Endothelial cell of umbilical vein (primary cell): ENCODE measurements around the gene PPP2R2C. TPM values are rescaled to one million over a fixed set of nuclear protein-coding genes. Genes with fewer than 3 reads are reported as not detected.

Experiments used
- BruUV-seq: library from RNA; stranded (reverse); fragments of 400-500 nt; replicated peaks from 2 replicates; lab custom pipeline; 2021; lab: Mats Ljungman, UMichigan
- CTCF ChIA-PET: fragments of 300-600, 350-600 bp; sonication (Branson Sonifier 250); formaldehyde crosslinking; loops from one replicate; lab custom pipeline; 2021; ENCODE audit warnings: antibody characterized with exemption, inconsistent platforms; lab: Charles Lee
- POLR2A ChIA-PET: fragments of 300-600, 350-600 bp; sonication (Branson Sonifier 250); formaldehyde crosslinking; loops from one replicate; lab custom pipeline; 2021; ENCODE audit warnings: antibody characterized with exemption, inconsistent platforms; lab: Charles Lee
- DNase-seq: peaks from one replicate; pipeline ENCODE4 v3.0.0-alpha.2; 2011; ENCODE audit warnings: low read depth, low spot score
- FAIRE-seq: peaks from 2 replicates; lab custom pipeline; 2011; peaks lifted over from hg19 to GRCh38; lab: Jason Lieb, UNC
- H2AFZ ChIP-seq: 2 replicates; pipeline ENCODE4 v1.6.0; 2012; ENCODE audit warnings: low read depth, low read length, control low read depth, inconsistent platforms
- H3K27ac ChIP-seq: 2 replicates; pipeline ENCODE4 v1.5.1; 2011; ENCODE audit warnings: low read depth, mild to moderate bottlenecking, control low read depth, low read length, moderate library complexity; ENCODE audit not compliant: insufficient read depth
- H3K27me3 ChIP-seq, 2 experiments: 2 replicates each; pipeline versions ENCODE4 v1.6.0 to v1.6.1; 2011; ENCODE audit warnings: low read length in 2 of 2, mixed read lengths in 1 of 2; ENCODE audit not compliant: control insufficient read depth in 2 of 2, insufficient read depth in 2 of 2
- H3K36me3 ChIP-seq, 2 experiments: 2 replicates in 1 of 2; 3 replicates in 1 of 2; pipeline ENCODE4 v1.5.1; 2011; ENCODE audit warnings: low read length in 2 of 2, mild to moderate bottlenecking in 1 of 2, moderate library complexity in 1 of 2; ENCODE audit not compliant: control insufficient read depth in 2 of 2, insufficient read depth in 2 of 2; ENCODE audit errors: extremely low read depth in 1 of 2
- H3K4me1 ChIP-seq: 3 replicates; pipeline ENCODE4 v1.5.1; 2011; ENCODE audit warnings: mild to moderate bottlenecking, low read length; ENCODE audit not compliant: control insufficient read depth, insufficient read depth; ENCODE audit errors: extremely low read depth
- H3K4me2 ChIP-seq: 2 replicates; pipeline ENCODE4 v1.6.1; 2011; ENCODE audit warnings: low read length, control low read depth, mixed read lengths; ENCODE audit not compliant: insufficient read depth
- H3K4me3 ChIP-seq, 3 experiments: fragments of 200-600 bp in 1 of 3; sonication (generic), shearing (Covaris generic) in 1 of 3; replicated peaks in 1 of 3; 2 replicates each; pipeline ENCODE4 v1.5.1; 2011 to 2016; ENCODE audit warnings: control low read depth in 3 of 3, low read length in 3 of 3, mild to moderate bottlenecking in 2 of 3, inconsistent platforms in 1 of 3, low read depth in 1 of 3, moderate library complexity in 1 of 3; ENCODE audit not compliant: insufficient read depth in 1 of 3
- H3K79me2 ChIP-seq: 2 replicates; pipeline ENCODE4 v1.6.0; 2012; ENCODE audit warnings: low read length, inconsistent platforms; ENCODE audit not compliant: control insufficient read depth, insufficient read depth
- H3K9ac ChIP-seq: replicated peaks from 2 replicates; pipeline ENCODE3; 2011; ENCODE audit warnings: low read length, control low read depth; ENCODE audit not compliant: insufficient read depth; ENCODE audit errors: extremely low read depth
- H3K9me1 ChIP-seq: replicated peaks from 3 replicates; pipeline ENCODE4 v1.6.0; 2011; ENCODE audit warnings: mild to moderate bottlenecking, low read length; ENCODE audit not compliant: control insufficient read depth, insufficient read depth; ENCODE audit errors: extremely low read depth
- H3K9me3 ChIP-seq: replicated peaks from 2 replicates; pipeline ENCODE4 v1.5.1; 2012; ENCODE audit warnings: low read length, inconsistent platforms; ENCODE audit not compliant: control insufficient read depth, insufficient read depth
- H4K20me1 ChIP-seq: replicated peaks from 2 replicates; pipeline ENCODE3; 2011; ENCODE audit warnings: mild to moderate bottlenecking, low read length; ENCODE audit not compliant: control insufficient read depth, insufficient read depth; ENCODE audit errors: extremely low read depth
- EZH2 ChIP-seq: IDR thresholded peaks from 2 replicates; pipeline ENCODE4 v1.6.1; 2012; ENCODE audit warnings: borderline replicate concordance, low read depth, mild to moderate bottlenecking, moderate library complexity, low read length, inconsistent platforms; ENCODE audit not compliant: severe bottlenecking
- FOS ChIP-seq: IDR thresholded peaks from 2 replicates; pipeline ENCODE4 v1.6.1; 2011; ENCODE audit warnings: mild to moderate bottlenecking, low read length, moderate library complexity, borderline replicate concordance; ENCODE audit not compliant: insufficient read depth
- GATA2 ChIP-seq: IDR thresholded peaks from 2 replicates; pipeline ENCODE4 v1.7.0; 2011; ENCODE audit warnings: low read depth, mild to moderate bottlenecking, moderate library complexity, mixed read lengths, low read length; ENCODE audit not compliant: insufficient read length, insufficient read depth
- JUN ChIP-seq: IDR thresholded peaks from 2 replicates; pipeline ENCODE4 v1.6.1; 2011; ENCODE audit warnings: borderline replicate concordance, low read depth; ENCODE audit not compliant: insufficient read length, insufficient read depth
- MAX ChIP-seq: IDR thresholded peaks from 2 replicates; pipeline ENCODE4 v1.6.1; 2011; ENCODE audit not compliant: insufficient read depth, insufficient read length
- MYC ChIP-seq: IDR thresholded peaks from one replicate; pipeline ENCODE4 v1.6.1; 2011; ENCODE audit warnings: mild to moderate bottlenecking, low read depth, low read length
- POLR2A ChIP-seq: IDR thresholded peaks from 2 replicates; pipeline ENCODE4 v1.6.1; 2012; ENCODE audit warnings: low read depth, mild to moderate bottlenecking, control low read depth, low read length
- POLR2AphosphoS5 ChIP-seq: IDR thresholded peaks from 2 replicates; pipeline ENCODE4 v1.6.1; 2012; ENCODE audit warnings: low read depth, mild to moderate bottlenecking, control low read depth, low read length, moderate library complexity; ENCODE audit not compliant: insufficient read depth
- dilution Hi-C: fragments of 300-500 bp; cut with MboI; formaldehyde crosslinking; loops from one replicate; pipeline ENCODE4 v1.15.0; 2019; ENCODE audit warnings: low sequenced_read_pairs; ENCODE audit not compliant: extremely low pct_ligation_motif_present
- intact Hi-C: fragments of 100-400 bp; cut with micrococcal nuclease; formaldehyde crosslinking; loops from one replicate; pipeline ENCODE4 v1.10.0; 2022
- polyA plus RNA-seq, 4 experiments: library from polyadenylated mRNA; depleted of rRNA in 3 of 4; stranded (reverse) in 3 of 4; unstranded in 1 of 4; fragments of >200 nt; gene quantifications; 2 replicates each; pipeline versions ENCODE4 v1.2.1 to v1.2.3, GENCODE V29; 2011 to 2012; ENCODE audit warnings: missing spikeins in 1 of 4
- total RNA-seq: library from RNA; stranded (reverse); gene quantifications from 2 replicates; pipeline ENCODE4 v1.2.3, GENCODE V29; 2021
- TF ChIP-seq, protein P1 (sequence below), 2 donors: IDR thresholded peaks; 1 replicate in 1 of 2; 2 replicates in 1 of 2; pipeline ENCODE4 v1.5.1; 2011; ENCODE audit warnings: low read length in 2 of 2, mild to moderate bottlenecking in 2 of 2, moderate library complexity in 2 of 2, control low read depth in 1 of 2, inconsistent platforms in 1 of 2, low read depth in 1 of 2; ENCODE audit not compliant: insufficient read depth in 1 of 2; ENCODE audit errors: extremely low read depth in 1 of 2

PPP2R2C gene
- total and polyA plus RNA-seq, 2 donors (not counting 3 experiments of a cell fraction or from before 2014, with no cell fraction given) = 0.03 to 0.09 TPM

- Histone ChIP-seq H3K9me1 (no peaks in the 10 kb centered on the region), H3K9ac (no peak overlapping the region), H4K20me1 (no peaks in the 10 kb centered on the region), H3K4me2 (no peak overlapping the region), H3K36me3 (no peaks in the 10 kb centered on the region), H3K9me3 (no peaks in the 10 kb centered on the region), H3K4me3 (no peak overlapping the region), H2AFZ (no peak overlapping the region), H3K27ac (no peak overlapping the region), H3K27me3 (peaks cover 0 to 2% of the 10 kb centered on the region in 2 experiments), H3K4me1 (no peaks in the 10 kb centered on the region), H3K79me2 (no peaks in the 10 kb centered on the region)
- TF ChIP-seq, protein P1, sequence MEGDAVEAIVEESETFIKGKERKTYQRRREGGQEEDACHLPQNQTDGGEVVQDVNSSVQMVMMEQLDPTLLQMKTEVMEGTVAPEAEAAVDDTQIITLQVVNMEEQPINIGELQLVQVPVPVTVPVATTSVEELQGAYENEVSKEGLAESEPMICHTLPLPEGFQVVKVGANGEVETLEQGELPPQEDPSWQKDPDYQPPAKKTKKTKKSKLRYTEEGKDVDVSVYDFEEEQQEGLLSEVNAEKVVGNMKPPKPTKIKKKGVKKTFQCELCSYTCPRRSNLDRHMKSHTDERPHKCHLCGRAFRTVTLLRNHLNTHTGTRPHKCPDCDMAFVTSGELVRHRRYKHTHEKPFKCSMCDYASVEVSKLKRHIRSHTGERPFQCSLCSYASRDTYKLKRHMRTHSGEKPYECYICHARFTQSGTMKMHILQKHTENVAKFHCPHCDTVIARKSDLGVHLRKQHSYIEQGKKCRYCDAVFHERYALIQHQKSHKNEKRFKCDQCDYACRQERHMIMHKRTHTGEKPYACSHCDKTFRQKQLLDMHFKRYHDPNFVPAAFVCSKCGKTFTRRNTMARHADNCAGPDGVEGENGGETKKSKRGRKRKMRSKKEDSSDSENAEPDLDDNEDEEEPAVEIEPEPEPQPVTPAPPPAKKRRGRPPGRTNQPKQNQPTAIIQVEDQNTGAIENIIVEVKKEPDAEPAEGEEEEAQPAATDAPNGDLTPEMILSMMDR (IDR thresholded peaks at IDR 0.05; ENCODE audit: extremely low read depth in 1 of 2, insufficient read depth in 1 of 2, low read depth in 1 of 2, low read length in 2 of 2) = no peak
- no peak for TF ChIP-seq MYC
- TF ChIP-seq FOS = no peak
- TF ChIP-seq POLR2AphosphoS5 = no peak
- no peak for TF ChIP-seq EZH2
- no peak for TF ChIP-seq JUN
- TF ChIP-seq GATA2 = no peak
- no peak for TF ChIP-seq MAX
- TF ChIP-seq POLR2A = no peak
- intact Hi-C loops (no loop called here), dilution Hi-C loops (no loop called here)
- ChIA-PET POLR2A (no interaction called here), CTCF (no interaction called here)
- DNase-seq = no peak
- no TSS peak for BruUV-seq
- FAIRE-seq = no peak
Observed at GRCh38 chr4:6402566-6403399, 69.6 kb downstream of the PPP2R2C start.
